MM.1S (cell line): ENCODE measurements around the gene TCF12.

Source experiments
- CTCF ChIP-seq: fragments of 300-600 bp; sonication (generic); IDR thresholded peaks from 2 replicates; pipeline ENCODE4 v1.5.1; 2016; ENCODE audit warnings: antibody characterized with exemption, low read length, mixed read lengths
- EZH2 ChIP-seq: fragments of 300-600 bp; sonication (generic); optimal IDR thresholded peaks from 2 replicates; pipeline ENCODE3; 2017; ENCODE audit warnings: low read depth, mild to moderate bottlenecking, antibody characterized with exemption, low read length, mixed read lengths
- EZH2phosphoT487 ChIP-seq: fragments of 300-600 bp; sonication (generic); IDR thresholded peaks from 2 replicates; pipeline ENCODE4 v1.6.1; 2018; ENCODE audit warnings: antibody characterized with exemption, low read length

- TF ChIP-seq EZH2 (no peak), CTCF (no peak), EZH2phosphoT487 (no peak)
Measured at GRCh38 chr15:57302640-57303257, 384.3 kb downstream of the TCF12 start.
